GM12874 (cell line): ENCODE data around the gene C1QL2.

Experiments used
- TF ChIP-seq, protein P1 (sequence below): IDR thresholded peaks from 2 replicates; pipeline ENCODE4 v1.5.1; 2011; ENCODE audit warnings: low read depth, mild to moderate bottlenecking, control low read depth, low read length, moderate library complexity; ENCODE audit not compliant: insufficient read depth

The C1QL2 gene

DNA sequence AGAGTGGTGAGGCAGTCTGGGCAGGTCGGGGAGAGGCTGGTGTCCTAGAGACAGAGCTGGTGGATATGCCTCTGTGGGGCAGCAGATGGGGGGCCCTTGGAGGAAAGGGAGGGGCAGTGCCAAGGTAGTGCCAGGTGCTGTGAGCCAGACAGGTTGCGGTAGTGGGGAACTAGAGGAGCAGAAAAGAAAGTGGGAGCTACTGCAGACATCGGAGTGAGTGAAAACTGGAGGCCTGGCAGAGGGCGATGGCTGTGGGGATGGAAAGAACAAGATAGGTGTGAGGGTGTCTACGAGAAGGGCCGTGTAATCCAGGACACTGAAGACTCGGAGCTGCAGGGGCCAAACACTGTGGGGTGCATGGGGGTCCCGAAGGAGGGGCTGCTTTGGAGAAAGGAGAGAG, 21.7 kb downstream of the C1QL2 start:
- TF ChIP-seq, protein P1, sequence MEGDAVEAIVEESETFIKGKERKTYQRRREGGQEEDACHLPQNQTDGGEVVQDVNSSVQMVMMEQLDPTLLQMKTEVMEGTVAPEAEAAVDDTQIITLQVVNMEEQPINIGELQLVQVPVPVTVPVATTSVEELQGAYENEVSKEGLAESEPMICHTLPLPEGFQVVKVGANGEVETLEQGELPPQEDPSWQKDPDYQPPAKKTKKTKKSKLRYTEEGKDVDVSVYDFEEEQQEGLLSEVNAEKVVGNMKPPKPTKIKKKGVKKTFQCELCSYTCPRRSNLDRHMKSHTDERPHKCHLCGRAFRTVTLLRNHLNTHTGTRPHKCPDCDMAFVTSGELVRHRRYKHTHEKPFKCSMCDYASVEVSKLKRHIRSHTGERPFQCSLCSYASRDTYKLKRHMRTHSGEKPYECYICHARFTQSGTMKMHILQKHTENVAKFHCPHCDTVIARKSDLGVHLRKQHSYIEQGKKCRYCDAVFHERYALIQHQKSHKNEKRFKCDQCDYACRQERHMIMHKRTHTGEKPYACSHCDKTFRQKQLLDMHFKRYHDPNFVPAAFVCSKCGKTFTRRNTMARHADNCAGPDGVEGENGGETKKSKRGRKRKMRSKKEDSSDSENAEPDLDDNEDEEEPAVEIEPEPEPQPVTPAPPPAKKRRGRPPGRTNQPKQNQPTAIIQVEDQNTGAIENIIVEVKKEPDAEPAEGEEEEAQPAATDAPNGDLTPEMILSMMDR, result no peak

DNA sequence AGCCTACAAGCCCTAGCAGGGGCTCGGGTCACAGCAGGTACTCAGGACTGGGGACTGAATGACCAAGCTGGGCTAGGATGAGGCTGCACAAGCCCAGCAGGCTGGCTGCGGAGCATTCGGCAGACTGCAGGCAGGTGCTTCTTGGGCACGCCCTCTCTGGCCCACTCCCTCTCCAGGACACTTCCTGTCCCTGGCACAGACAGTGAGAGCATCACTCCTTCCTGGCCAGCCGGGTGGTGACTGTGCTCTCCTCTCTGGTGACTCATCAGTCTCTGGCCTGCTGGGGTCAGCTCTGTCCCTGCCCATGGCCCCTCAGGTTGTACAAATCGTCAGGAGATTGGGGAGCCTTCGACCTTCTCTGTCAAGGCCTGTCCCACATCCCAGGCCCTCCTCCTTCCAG, 22.5 kb downstream of the C1QL2 start:
- TF ChIP-seq, protein P1, result no peak

DNA sequence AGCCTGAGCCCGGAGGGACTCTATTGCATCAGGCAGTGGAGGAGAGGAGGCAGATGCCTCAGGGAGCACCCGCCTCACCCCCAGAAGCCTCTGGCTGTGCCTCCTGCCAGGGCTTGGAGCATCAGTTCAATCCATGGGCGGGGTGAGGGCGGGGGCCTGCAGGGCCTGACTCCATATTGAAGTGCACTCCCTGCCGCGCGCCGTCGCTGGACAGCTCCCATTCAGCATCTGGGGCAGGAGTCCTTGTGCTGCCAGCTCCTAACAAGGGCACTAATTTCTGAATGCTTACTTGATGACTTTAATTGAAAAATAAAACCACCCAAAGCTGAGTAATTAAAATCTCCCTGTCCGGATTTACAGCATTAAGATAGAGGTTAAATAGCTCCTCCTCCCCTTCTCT, 23.8 kb downstream of the C1QL2 start:
- TF ChIP-seq, protein P1, result no peak

DNA sequence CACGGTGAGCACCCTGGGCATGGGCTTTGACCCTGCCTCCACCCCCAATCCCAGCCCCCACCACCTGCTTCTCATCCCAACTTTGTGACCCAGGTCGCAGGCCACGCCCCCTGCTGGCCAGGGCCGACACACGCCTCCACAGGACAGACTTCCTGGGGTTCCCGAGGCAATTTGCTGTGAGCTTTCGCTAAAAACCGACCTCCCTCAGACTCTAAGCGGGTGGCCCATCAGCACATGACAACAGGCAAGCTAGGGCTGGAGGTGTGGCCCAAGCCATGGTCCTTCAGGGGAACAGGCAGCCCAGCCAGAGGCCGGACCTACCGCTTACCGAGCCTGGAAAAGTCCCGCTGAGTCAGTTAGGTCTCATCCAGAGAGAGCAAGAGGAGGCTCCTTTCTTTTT, 31.9 kb downstream of the C1QL2 start:
- TF ChIP-seq, protein P1, result peak; percentile 82

DNA sequence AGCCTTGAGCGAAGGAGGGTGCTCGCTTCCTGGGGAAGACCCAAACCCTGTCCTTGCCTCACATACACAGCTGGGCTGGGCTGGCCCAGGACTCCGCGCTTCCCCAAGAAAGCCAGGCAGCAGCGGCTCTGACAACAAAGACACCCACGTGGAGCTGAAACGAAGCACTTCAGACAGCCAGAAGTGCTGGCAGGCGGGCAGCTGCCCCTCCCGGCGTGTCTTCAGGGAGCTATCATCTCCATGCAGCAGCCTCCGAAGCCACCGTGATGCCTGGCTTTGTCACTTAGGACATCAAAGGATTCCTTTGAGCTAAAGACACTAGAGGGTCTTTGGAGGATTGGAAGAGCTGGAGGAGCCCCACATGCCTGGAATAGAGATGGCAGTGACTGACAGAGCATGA, 35.2 kb downstream of the C1QL2 start:
- TF ChIP-seq, protein P1, result no peak

DNA sequence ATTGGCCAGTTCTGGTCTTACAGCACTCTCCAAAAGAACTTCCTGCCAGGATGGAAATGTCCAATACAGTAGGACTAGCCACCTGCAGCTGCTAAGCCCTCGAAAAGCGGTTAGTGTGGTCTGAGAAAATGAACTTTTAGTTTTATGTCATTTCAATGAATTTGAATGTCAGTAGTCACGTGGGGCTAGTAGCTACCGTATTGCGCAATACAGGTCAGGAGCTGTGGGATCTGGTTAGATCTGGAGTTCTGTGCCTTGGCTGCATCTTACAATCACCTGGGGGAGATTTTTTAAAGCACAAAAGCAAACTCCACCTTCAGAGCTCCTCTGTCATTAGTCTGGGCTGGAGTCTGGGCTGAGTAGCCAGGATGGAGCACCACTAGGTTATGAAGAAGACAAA, 35.9 kb downstream of the C1QL2 start:
- TF ChIP-seq, protein P1, result no peak

DNA sequence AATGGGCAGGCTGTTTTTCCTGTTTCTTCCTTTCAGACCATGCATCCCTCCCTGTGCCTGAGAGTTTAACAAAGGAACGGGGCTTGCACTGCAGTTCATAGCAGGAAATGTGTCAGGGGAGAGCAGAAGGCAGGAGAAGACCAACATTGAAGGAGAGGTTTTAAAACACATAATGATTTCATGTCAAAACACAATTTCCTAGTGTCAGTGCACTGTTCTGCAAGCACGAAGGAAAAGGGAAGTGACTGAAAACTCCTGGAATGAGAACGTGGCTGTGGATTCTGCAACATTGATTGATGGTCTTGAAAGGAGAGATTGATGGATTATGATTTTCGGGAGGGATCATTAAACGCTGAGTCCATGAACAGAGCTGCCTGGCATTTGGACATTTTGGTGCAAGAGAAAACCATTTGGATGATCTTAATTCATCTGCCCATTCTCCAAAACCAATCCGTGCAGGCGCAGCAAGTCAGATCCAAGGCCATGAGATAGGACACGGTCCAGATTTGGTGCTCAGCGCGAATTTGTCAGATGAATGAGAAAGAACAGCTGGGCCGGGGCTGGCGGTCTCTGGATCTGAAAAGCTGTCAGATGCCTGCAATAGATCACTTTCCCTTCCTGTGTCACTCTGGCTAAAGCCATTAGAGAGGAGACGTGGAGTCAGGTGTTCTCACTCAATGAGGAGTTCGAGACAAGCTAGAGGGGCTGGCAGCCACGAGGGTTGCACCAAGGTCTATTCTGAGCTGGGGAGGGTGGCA, 38.4 kb downstream of the C1QL2 start:
- TF ChIP-seq, protein P1, result no peak
